AG09319 (cell line): ENCODE measurements around the gene CDH4.

Experiments used
- DNase-seq: peaks from one replicate; pipeline ENCODE4 v3.0.0-alpha.2; 2010; ENCODE audit warnings: low read depth; ENCODE audit errors: extremely low read depth
- TF ChIP-seq, protein P1 (sequence below): IDR thresholded peaks from 2 replicates; pipeline ENCODE4 v1.5.1; 2011; ENCODE audit warnings: low read depth, mild to moderate bottlenecking, inconsistent platforms, low read length, moderate library complexity

Gene CDH4

GRCh38 chr20:61822396-61822795 lies 570.3 kb downstream of the CDH4 start:
- TF ChIP-seq, protein P1, sequence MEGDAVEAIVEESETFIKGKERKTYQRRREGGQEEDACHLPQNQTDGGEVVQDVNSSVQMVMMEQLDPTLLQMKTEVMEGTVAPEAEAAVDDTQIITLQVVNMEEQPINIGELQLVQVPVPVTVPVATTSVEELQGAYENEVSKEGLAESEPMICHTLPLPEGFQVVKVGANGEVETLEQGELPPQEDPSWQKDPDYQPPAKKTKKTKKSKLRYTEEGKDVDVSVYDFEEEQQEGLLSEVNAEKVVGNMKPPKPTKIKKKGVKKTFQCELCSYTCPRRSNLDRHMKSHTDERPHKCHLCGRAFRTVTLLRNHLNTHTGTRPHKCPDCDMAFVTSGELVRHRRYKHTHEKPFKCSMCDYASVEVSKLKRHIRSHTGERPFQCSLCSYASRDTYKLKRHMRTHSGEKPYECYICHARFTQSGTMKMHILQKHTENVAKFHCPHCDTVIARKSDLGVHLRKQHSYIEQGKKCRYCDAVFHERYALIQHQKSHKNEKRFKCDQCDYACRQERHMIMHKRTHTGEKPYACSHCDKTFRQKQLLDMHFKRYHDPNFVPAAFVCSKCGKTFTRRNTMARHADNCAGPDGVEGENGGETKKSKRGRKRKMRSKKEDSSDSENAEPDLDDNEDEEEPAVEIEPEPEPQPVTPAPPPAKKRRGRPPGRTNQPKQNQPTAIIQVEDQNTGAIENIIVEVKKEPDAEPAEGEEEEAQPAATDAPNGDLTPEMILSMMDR, result no peak
- DNase-seq, result no peak

- no peak for DNase-seq
- TF ChIP-seq, protein P1, result no peak
These were observed 571.2 kb downstream of the CDH4 start for GRCh38 chr20:61823242-61823641.

DNA sequence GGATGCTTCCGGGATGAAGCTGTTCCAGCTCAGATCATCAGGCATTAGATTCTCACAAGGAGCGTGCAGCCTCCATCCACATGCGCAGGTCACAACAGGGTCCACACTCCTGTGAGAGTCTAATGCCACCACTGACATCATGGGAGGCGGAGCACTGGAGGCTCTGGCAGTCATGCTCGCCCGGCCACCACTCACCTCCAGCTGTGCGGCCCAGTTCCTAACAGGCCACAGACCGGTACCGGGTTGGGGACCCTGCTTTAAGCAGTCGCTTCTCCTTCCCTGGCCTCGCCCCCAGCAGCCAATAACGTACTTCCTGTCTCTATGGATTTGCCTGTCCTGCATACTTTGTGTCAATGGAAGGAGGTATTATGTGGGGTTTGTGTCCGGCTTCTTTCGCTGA lies 576.8 kb downstream of the CDH4 start:
- TF ChIP-seq, protein P1, result no peak
- DNase-seq, result no peak

GRCh38 chr20:61829526-61829925 lies 577.5 kb downstream of the CDH4 start:
- no peak for DNase-seq
- TF ChIP-seq, protein P1, result no peak

- DNase-seq, result no peak
- TF ChIP-seq, protein P1, result no peak
These were observed 578.3 kb downstream of the CDH4 start for GRCh38 chr20:61830241-61830930.

DNA sequence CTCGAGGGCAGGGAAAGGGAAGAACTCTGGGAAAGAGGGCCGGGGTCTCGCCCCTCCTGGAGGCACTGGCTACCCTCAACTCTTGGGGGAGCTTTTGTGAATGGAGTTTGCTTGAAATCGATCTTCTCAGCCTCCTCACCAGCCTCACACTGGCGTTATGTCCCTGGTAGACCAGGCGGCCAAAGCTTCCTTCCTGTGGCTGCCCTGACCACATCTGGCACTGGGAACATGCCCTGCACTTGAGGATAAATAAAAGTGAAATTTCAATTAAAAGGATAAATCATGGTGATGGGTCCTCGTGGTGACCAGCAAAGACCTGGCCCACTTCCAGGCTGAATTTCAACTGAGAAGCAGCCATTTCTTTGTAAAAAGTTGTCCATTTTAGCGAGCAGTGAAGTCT lies 578.9 kb downstream of the CDH4 start:
- TF ChIP-seq, protein P1, result no peak
- DNase-seq, result no peak

GRCh38 chr20:61832181-61832580 lies 580.1 kb downstream of the CDH4 start:
- TF ChIP-seq, protein P1, result no peak
- no peak for DNase-seq
